Left ventricle myocardium inferior (tissue), 1 donor: ENCODE data around the gene SLCO4A1. TPM values are rescaled to one million over a fixed set of nuclear protein-coding genes. Genes with fewer than 3 reads are reported as not detected.

ENCODE experiments used
- DNase-seq: peaks from one replicate; pipeline ENCODE4 v3.0.0-alpha.2; 2020
- H3K27ac ChIP-seq: fragments of 200-600 bp; replicated peaks from 2 replicates; pipeline ENCODE4 v1.8.0; 2021
- H3K27me3 ChIP-seq: fragments of 200-600 bp; 2 replicates; pipeline ENCODE4 v1.8.0; 2021; ENCODE audit warnings: low read depth
- H3K36me3 ChIP-seq: fragments of 200-600 bp; 2 replicates; pipeline ENCODE4 v1.8.0; 2021
- H3K4me1 ChIP-seq: fragments of 200-600 bp; 2 replicates; pipeline ENCODE4 v1.8.0; 2021
- H3K4me3 ChIP-seq: fragments of 200-600 bp; 2 replicates; pipeline ENCODE4 v1.8.0; 2021; ENCODE audit warnings: mild to moderate bottlenecking, moderate library complexity
- H3K9me3 ChIP-seq: fragments of 200-600 bp; replicated peaks from 2 replicates; pipeline ENCODE4 v1.8.0; 2021
- intact Hi-C: fragments of 100-400 bp; cut with micrococcal nuclease; formaldehyde crosslinking; loops from one replicate; pipeline ENCODE4 v1.11.0; 2022
- total RNA-seq: library from RNA; stranded (reverse); fragmentation: NEBNext Ultra II Directional; extraction: Animal tissue kit (Norgen Biotek cat#: 25700); gene quantifications from one replicate; pipeline ENCODE4 v1.2.1, GENCODE V29; 2021
- TF ChIP-seq, protein P1 (sequence below): fragments of 200-600 bp; IDR thresholded peaks from 2 replicates; pipeline ENCODE4 v1.8.0; 2021; ENCODE audit warnings: antibody characterized with exemption, mild to moderate bottlenecking, borderline replicate concordance
- donor health status: DM: no; HTN: yes; CAD: no; lungs with severe emphysema.

The SLCO4A1 gene
- total RNA-seq, 1 donor from 2014 or later, result 12.7 TPM

DNA sequence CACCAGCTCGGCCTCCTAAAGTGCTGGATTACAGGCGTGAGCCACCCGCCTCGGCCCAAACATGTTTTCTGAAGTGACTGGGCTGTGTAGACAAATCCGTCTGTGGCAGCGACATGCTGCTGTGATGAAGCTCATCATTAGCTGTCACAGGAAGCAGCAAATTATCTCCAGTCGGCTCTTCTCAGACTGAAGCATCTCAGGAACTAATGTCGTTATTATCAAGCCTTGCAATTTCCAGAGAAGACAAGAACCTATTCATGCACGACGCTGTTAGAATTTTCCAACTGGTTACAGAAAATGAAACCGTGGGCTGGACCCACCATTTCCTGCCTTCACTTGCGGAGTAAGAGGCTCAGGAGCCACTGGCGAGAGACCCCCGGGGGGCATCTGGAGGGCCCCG, 49.2 kb downstream of the SLCO4A1 start:
- DNase-seq, result no peak
- TF ChIP-seq, protein P1, sequence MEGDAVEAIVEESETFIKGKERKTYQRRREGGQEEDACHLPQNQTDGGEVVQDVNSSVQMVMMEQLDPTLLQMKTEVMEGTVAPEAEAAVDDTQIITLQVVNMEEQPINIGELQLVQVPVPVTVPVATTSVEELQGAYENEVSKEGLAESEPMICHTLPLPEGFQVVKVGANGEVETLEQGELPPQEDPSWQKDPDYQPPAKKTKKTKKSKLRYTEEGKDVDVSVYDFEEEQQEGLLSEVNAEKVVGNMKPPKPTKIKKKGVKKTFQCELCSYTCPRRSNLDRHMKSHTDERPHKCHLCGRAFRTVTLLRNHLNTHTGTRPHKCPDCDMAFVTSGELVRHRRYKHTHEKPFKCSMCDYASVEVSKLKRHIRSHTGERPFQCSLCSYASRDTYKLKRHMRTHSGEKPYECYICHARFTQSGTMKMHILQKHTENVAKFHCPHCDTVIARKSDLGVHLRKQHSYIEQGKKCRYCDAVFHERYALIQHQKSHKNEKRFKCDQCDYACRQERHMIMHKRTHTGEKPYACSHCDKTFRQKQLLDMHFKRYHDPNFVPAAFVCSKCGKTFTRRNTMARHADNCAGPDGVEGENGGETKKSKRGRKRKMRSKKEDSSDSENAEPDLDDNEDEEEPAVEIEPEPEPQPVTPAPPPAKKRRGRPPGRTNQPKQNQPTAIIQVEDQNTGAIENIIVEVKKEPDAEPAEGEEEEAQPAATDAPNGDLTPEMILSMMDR, result no peak
- H3K36me3 ChIP-seq, result no peaks in the 10 kb centered on the region
- H3K27ac ChIP-seq, result no peak overlapping the region
- H3K27me3 ChIP-seq, result peaks cover 74% of the 10 kb centered on the region
- H3K4me3 ChIP-seq, result no peak overlapping the region
- no peaks in the 10 kb centered on the region for H3K9me3 ChIP-seq
- H3K4me1 ChIP-seq, result no peaks in the 10 kb centered on the region
- intact Hi-C loops, result loop anchor here (10.0 kb wide), 1 partner anchor 73 kb away; no protein-coding TSS in a partner anchor

DNA sequence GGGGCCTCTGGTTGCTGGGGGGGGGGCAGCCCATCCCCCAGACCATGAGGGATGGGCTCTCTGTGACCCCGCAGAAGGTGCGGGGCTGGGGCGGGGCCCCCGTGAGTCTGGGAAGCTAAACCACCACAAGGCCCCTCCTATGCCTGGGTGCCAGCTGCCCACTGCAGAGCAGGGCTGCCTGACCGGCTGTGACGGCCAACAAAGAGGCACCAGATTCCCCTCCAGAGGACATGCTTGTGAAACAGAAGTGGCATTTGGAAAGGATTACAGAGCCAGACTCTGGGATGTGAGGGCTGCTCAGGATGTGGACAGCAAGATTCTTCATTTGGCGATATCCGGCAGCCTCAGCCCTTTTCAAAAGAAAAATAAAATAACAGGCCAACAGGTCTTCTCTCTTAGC, 49.9 kb downstream of the SLCO4A1 start:
- H3K4me3 ChIP-seq, result no peak overlapping the region
- H3K27ac ChIP-seq, result no peak overlapping the region
- H3K36me3 ChIP-seq, result no peaks in the 10 kb centered on the region
- intact Hi-C loops, result loop anchor here (10.0 kb wide), 1 partner anchor 73 kb away; no protein-coding TSS in a partner anchor
- no peaks in the 10 kb centered on the region for H3K9me3 ChIP-seq
- DNase-seq, result no peak
- TF ChIP-seq, protein P1, result no peak
- no peaks in the 10 kb centered on the region for H3K4me1 ChIP-seq
- peaks cover 71% of the 10 kb centered on the region for H3K27me3 ChIP-seq

DNA sequence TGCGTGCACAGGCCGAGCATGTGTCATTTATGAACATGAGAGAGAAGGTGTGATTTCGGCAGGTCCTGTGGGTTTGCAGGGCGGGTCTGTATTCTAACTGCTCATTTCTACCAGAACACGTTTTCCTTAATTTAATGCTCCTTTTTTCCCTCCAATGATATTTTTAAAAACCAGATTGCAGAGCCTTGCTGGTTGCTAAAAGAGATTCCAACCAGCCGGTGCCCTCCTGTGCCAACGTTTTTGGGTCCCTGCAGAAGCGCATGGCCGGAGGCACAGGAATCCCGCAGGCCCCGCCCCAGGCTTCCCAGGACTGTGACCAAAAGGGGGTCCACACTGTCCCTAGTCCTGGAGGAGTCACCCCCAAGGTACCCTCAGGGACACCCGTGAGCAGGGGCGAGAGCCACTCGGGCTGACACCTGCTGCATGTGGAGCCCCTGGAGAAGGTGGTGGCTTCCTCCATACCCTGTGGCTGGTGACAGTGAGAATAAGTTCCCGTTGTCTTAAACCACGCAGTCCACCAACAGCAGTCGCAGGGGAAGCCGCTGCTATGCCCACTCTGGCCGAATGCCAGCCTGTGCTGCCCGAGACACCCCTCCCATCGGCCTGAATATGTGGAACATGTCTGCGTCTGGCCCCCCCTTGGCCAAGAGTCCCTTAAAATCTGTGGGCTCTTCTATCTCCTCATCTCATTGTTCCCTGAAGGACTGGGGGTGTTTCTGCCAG, 50.7 kb downstream of the SLCO4A1 start:
- intact Hi-C loops, result loop anchor here (10.0 kb wide), 1 partner anchor 72 kb away; no protein-coding TSS in a partner anchor
- TF ChIP-seq, protein P1, result no peak
- H3K4me3 ChIP-seq, result no peak overlapping the region
- DNase-seq, result no peak
- no peaks in the 10 kb centered on the region for H3K9me3 ChIP-seq
- H3K36me3 ChIP-seq, result no peaks in the 10 kb centered on the region
- H3K4me1 ChIP-seq, result no peaks in the 10 kb centered on the region
- no peak overlapping the region for H3K27ac ChIP-seq
- H3K27me3 ChIP-seq, result peaks cover 66% of the 10 kb centered on the region

DNA sequence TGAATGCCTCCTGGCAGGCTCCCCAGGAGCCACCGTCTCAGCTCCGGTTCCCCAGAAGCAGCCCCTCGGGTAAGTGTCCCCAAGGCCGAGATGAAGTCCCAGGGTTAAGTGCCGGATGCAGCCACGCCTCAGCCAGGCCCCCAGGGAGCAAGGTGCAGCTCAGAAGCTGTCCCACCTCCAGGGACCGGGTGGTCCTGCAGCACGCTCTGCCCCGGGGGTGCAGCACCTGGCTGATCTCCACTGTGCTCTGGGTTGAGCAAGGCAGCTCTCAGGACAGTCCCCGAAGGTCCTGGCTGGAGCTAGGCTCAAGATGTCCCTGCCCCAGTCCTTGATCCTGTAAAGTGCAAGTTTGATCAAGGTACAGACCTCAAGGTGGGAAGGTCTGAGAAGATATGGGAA, 51.2 kb downstream of the SLCO4A1 start:
- Histone ChIP-seq H3K4me1 (no peaks in the 10 kb centered on the region), H3K4me3 (no peak overlapping the region), H3K36me3 (no peaks in the 10 kb centered on the region), H3K27me3 (peaks cover 60% of the 10 kb centered on the region), H3K27ac (no peak overlapping the region), H3K9me3 (no peaks in the 10 kb centered on the region)
- TF ChIP-seq, protein P1, result no peak
- intact Hi-C loops, result loop anchor here (10.0 kb wide), 1 partner anchor 71 kb away; no protein-coding TSS in a partner anchor
- DNase-seq, result no peak

DNA sequence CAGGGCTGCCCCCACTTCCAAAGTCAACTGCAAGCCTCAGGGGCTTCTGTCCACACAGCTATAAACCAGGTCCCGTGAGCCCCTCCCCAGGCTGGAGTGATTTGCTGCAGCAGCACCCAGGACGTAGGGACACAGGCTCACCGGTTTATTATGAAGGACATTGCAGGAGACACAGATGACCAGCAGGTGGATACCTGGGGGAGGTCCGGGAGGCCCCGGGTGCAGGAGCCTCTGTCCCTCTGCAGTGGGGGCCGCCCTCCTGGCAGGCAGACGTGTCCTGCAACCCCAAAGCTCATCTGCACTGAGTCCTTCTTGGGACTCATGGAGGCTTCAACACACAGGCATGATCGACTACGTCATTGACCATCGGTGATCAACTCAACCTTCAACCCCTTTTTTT, 51.8 kb downstream of the SLCO4A1 start:
- intact Hi-C loops, result loop anchor here (10.0 kb wide), 1 partner anchor 71 kb away; no protein-coding TSS in a partner anchor
- no peaks in the 10 kb centered on the region for H3K4me1 ChIP-seq
- no peaks in the 10 kb centered on the region for H3K36me3 ChIP-seq
- DNase-seq, result no peak
- no peak overlapping the region for H3K27ac ChIP-seq
- TF ChIP-seq, protein P1, result no peak
- no peaks in the 10 kb centered on the region for H3K9me3 ChIP-seq
- peaks cover 60% of the 10 kb centered on the region for H3K27me3 ChIP-seq
- H3K4me3 ChIP-seq, result no peak overlapping the region
